ENCODE measurements around the gene PRKAR2B.

The PRKAR2B gene

GRCh38 chr7:107186240-107186639 lies 141.7 kb downstream of the PRKAR2B start:
- Histone ChIP-seq H3K9ac (ENCODE audit: low read depth, low read length) (no peak overlapping the region), H3K4me1 (ENCODE audit: insufficient read depth, low read length) (no peaks in the 10 kb centered on the region), H3K27me3 (ENCODE audit: insufficient read depth, low read length) (no peaks in the 10 kb centered on the region), H3K27ac (ENCODE audit: low read length) (no peak overlapping the region), H3K36me3 (ENCODE audit: insufficient read depth, low read depth, low read length) (peaks cover 87% of the 10 kb centered on the region), H3K4me3 (ENCODE audit: low read length) (no peak overlapping the region), H3K9me3 (ENCODE audit: insufficient read depth, low read depth, low read length) (no peaks in the 10 kb centered on the region)

GRCh38 chr7:107187774-107188173 lies 143.3 kb downstream of the PRKAR2B start:
- Histone ChIP-seq H3K27ac (ENCODE audit: low read length) (no peak overlapping the region), H3K27me3 (ENCODE audit: insufficient read depth, low read length) (no peaks in the 10 kb centered on the region), H3K36me3 (ENCODE audit: insufficient read depth, low read depth, low read length) (peaks cover 84% of the 10 kb centered on the region), H3K4me3 (ENCODE audit: low read length) (no peak overlapping the region), H3K9me3 (ENCODE audit: insufficient read depth, low read depth, low read length) (no peaks in the 10 kb centered on the region), H3K4me1 (ENCODE audit: insufficient read depth, low read length) (no peaks in the 10 kb centered on the region), H3K9ac (ENCODE audit: low read depth, low read length) (no peak overlapping the region)

GRCh38 chr7:107190090-107190489 lies 145.6 kb downstream of the PRKAR2B start:
- peaks cover 65% of the 10 kb centered on the region for H3K36me3 ChIP-seq (ENCODE audit: insufficient read depth, low read depth, low read length)

GRCh38 chr7:107194052-107194451 lies 149.5 kb downstream of the PRKAR2B start:
- Histone ChIP-seq H3K9ac (ENCODE audit: low read depth, low read length) (no peak overlapping the region), H3K4me3 (ENCODE audit: low read length) (no peak overlapping the region), H3K9me3 (ENCODE audit: insufficient read depth, low read depth, low read length) (no peaks in the 10 kb centered on the region), H3K27me3 (ENCODE audit: insufficient read depth, low read length) (no peaks in the 10 kb centered on the region), H3K4me1 (ENCODE audit: insufficient read depth, low read length) (no peaks in the 10 kb centered on the region), H3K36me3 (ENCODE audit: insufficient read depth, low read depth, low read length) (peaks cover 59% of the 10 kb centered on the region), H3K27ac (ENCODE audit: low read length) (no peak overlapping the region)

More at GRCh38 chr7:107190090-107190489, 145.6 kb downstream of the PRKAR2B start:
- H3K9me3 ChIP-seq (ENCODE audit: insufficient read depth, low read depth, low read length), result no peaks in the 10 kb centered on the region
- H3K27me3 ChIP-seq (ENCODE audit: insufficient read depth, low read length), result no peaks in the 10 kb centered on the region
- no peak overlapping the region for H3K27ac ChIP-seq (ENCODE audit: low read length)
- H3K4me3 ChIP-seq (ENCODE audit: low read length), result no peak overlapping the region
- H3K4me1 ChIP-seq (ENCODE audit: insufficient read depth, low read length), result no peaks in the 10 kb centered on the region
- no peak overlapping the region for H3K9ac ChIP-seq (ENCODE audit: low read depth, low read length)

GRCh38 chr7:107196834-107197610 lies 152.5 kb downstream of the PRKAR2B start:
- Histone ChIP-seq H3K27ac (ENCODE audit: low read length) (no peak overlapping the region), H3K36me3 (ENCODE audit: insufficient read depth, low read depth, low read length) (peaks cover 57% of the 10 kb centered on the region)

GRCh38 chr7:107201795-107202450 lies 157.4 kb downstream of the PRKAR2B start:
- Histone ChIP-seq H3K9me3 (ENCODE audit: insufficient read depth, low read depth, low read length) (no peaks in the 10 kb centered on the region), H3K4me1 (ENCODE audit: insufficient read depth, low read length) (no peaks in the 10 kb centered on the region), H3K9ac (ENCODE audit: low read depth, low read length) (no peak overlapping the region), H3K4me3 (ENCODE audit: low read length) (no peak overlapping the region), H3K27ac (ENCODE audit: low read length) (no peak overlapping the region), H3K27me3 (ENCODE audit: insufficient read depth, low read length) (no peaks in the 10 kb centered on the region), H3K36me3 (ENCODE audit: insufficient read depth, low read depth, low read length) (peaks cover 60% of the 10 kb centered on the region)

More at GRCh38 chr7:107196834-107197610, 152.5 kb downstream of the PRKAR2B start:
- H3K27me3 ChIP-seq (ENCODE audit: insufficient read depth, low read length), result no peaks in the 10 kb centered on the region
- no peaks in the 10 kb centered on the region for H3K4me1 ChIP-seq (ENCODE audit: insufficient read depth, low read length)
- no peak overlapping the region for H3K4me3 ChIP-seq (ENCODE audit: low read length)
- H3K9me3 ChIP-seq (ENCODE audit: insufficient read depth, low read depth, low read length), result no peaks in the 10 kb centered on the region
- no peak overlapping the region for H3K9ac ChIP-seq (ENCODE audit: low read depth, low read length)

GRCh38 chr7:107203607-107204006 lies 159.1 kb downstream of the PRKAR2B start:
- Histone ChIP-seq H3K9me3 (ENCODE audit: insufficient read depth, low read depth, low read length) (no peaks in the 10 kb centered on the region), H3K9ac (ENCODE audit: low read depth, low read length) (no peak overlapping the region), H3K36me3 (ENCODE audit: insufficient read depth, low read depth, low read length) (peaks cover 48% of the 10 kb centered on the region), H3K4me3 (ENCODE audit: low read length) (no peak overlapping the region), H3K27me3 (ENCODE audit: insufficient read depth, low read length) (no peaks in the 10 kb centered on the region), H3K27ac (ENCODE audit: low read length) (no peak overlapping the region), H3K4me1 (ENCODE audit: insufficient read depth, low read length) (no peaks in the 10 kb centered on the region)

GRCh38 chr7:107206136-107206535 lies 161.6 kb downstream of the PRKAR2B start:
- H3K36me3 ChIP-seq (ENCODE audit: insufficient read depth, low read depth, low read length), result peaks cover 38% of the 10 kb centered on the region
- no peak overlapping the region for H3K4me3 ChIP-seq (ENCODE audit: low read length)
- H3K9ac ChIP-seq (ENCODE audit: low read depth, low read length), result no peak overlapping the region
- no peaks in the 10 kb centered on the region for H3K4me1 ChIP-seq (ENCODE audit: insufficient read depth, low read length)
- H3K27me3 ChIP-seq (ENCODE audit: insufficient read depth, low read length), result no peaks in the 10 kb centered on the region
- no peak overlapping the region for H3K27ac ChIP-seq (ENCODE audit: low read length)
- H3K9me3 ChIP-seq (ENCODE audit: insufficient read depth, low read depth, low read length), result no peaks in the 10 kb centered on the region

GRCh38 chr7:107206706-107207105 lies 162.2 kb downstream of the PRKAR2B start:
- Histone ChIP-seq H3K27ac (ENCODE audit: low read length) (no peak overlapping the region), H3K36me3 (ENCODE audit: insufficient read depth, low read depth, low read length) (peaks cover 32% of the 10 kb centered on the region), H3K4me3 (ENCODE audit: low read length) (no peak overlapping the region), H3K9me3 (ENCODE audit: insufficient read depth, low read depth, low read length) (no peaks in the 10 kb centered on the region), H3K27me3 (ENCODE audit: insufficient read depth, low read length) (no peaks in the 10 kb centered on the region), H3K9ac (ENCODE audit: low read depth, low read length) (no peak overlapping the region), H3K4me1 (ENCODE audit: insufficient read depth, low read length) (no peaks in the 10 kb centered on the region)

GRCh38 chr7:107207459-107207858 lies 163.0 kb downstream of the PRKAR2B start:
- Histone ChIP-seq H3K4me1 (ENCODE audit: insufficient read depth, low read length) (no peaks in the 10 kb centered on the region), H3K4me3 (ENCODE audit: low read length) (no peak overlapping the region), H3K36me3 (ENCODE audit: insufficient read depth, low read depth, low read length) (peaks cover 25% of the 10 kb centered on the region), H3K9ac (ENCODE audit: low read depth, low read length) (no peak overlapping the region), H3K27ac (ENCODE audit: low read length) (no peak overlapping the region), H3K27me3 (ENCODE audit: insufficient read depth, low read length) (no peaks in the 10 kb centered on the region), H3K9me3 (ENCODE audit: insufficient read depth, low read depth, low read length) (no peaks in the 10 kb centered on the region)

- Histone ChIP-seq H3K9me3 (ENCODE audit: insufficient read depth, low read depth, low read length) (no peaks in the 10 kb centered on the region), H3K4me1 (ENCODE audit: insufficient read depth, low read length) (no peaks in the 10 kb centered on the region), H3K36me3 (ENCODE audit: insufficient read depth, low read depth, low read length) (peaks cover 19% of the 10 kb centered on the region), H3K27me3 (ENCODE audit: insufficient read depth, low read length) (no peaks in the 10 kb centered on the region), H3K4me3 (ENCODE audit: low read length) (no peak overlapping the region), H3K9ac (ENCODE audit: low read depth, low read length) (no peak overlapping the region), H3K27ac (ENCODE audit: low read length) (no peak overlapping the region)
These were observed 163.6 kb downstream of the PRKAR2B start for GRCh38 chr7:107208024-107208521.

GRCh38 chr7:107208563-107208962 lies 164.1 kb downstream of the PRKAR2B start:
- H3K9ac ChIP-seq (ENCODE audit: low read depth, low read length), result no peak overlapping the region
- no peaks in the 10 kb centered on the region for H3K27me3 ChIP-seq (ENCODE audit: insufficient read depth, low read length)
- no peak overlapping the region for H3K4me3 ChIP-seq (ENCODE audit: low read length)
- no peak overlapping the region for H3K27ac ChIP-seq (ENCODE audit: low read length)
- no peaks in the 10 kb centered on the region for H3K4me1 ChIP-seq (ENCODE audit: insufficient read depth, low read length)
- H3K36me3 ChIP-seq (ENCODE audit: insufficient read depth, low read depth, low read length), result peaks cover 15% of the 10 kb centered on the region
- H3K9me3 ChIP-seq (ENCODE audit: insufficient read depth, low read depth, low read length), result no peaks in the 10 kb centered on the region

Data from iPS-20b (cell line).